Right lobe of liver (tissue), 6 donors: ENCODE data around the gene COL18A1. TPM values are rescaled to one million over a fixed set of nuclear protein-coding genes. Genes with fewer than 3 reads are reported as not detected.
A peak's percentile ranks its signal among the peaks of the same experiment; 100 is the strongest.

Experiments used
- ATAC-seq, 4 donors: fragments of 200-7000 bp; cut with Tn5 transposase; one replicate each; pipeline ENCODE4 v1.9.1; 2020; ENCODE audit warnings: mild to moderate bottlenecking in 4 of 4, moderate library complexity in 4 of 4
- DNase-seq, 3 donors: peaks; one replicate each; pipeline ENCODE4 v3.0.0-alpha.2; 2020
- H3K27ac ChIP-seq, 3 donors: fragments of 200-600 bp; one replicate each; pipeline ENCODE4 v1.8.0; 2022
- H3K27me3 ChIP-seq, 2 donors: fragments of 200-600 bp; one replicate each; pipeline ENCODE4 v1.8.0; 2022
- H3K36me3 ChIP-seq, 4 donors: fragments of 200-600 bp; sonication (generic) in 1 of 4; one replicate each; pipeline versions ENCODE4 v1.5.1 to v1.8.0; 2017 to 2022; ENCODE audit warnings: control low read depth in 1 of 4
- H3K4me1 ChIP-seq, 4 donors: fragments of 200-600 bp; sonication (generic) in 1 of 4; one replicate each; pipeline versions ENCODE4 v1.5.1 to v1.8.0; 2017 to 2022; ENCODE audit warnings: control low read depth in 1 of 4
- H3K4me3 ChIP-seq, 3 donors: fragments of 200-600 bp; one replicate each; pipeline ENCODE4 v1.8.0; 2022
- H3K9me3 ChIP-seq, 4 donors: fragments of 200-600 bp; sonication (generic) in 1 of 4; one replicate each; pipeline versions ENCODE4 v1.5.1 to v1.8.0; 2017 to 2022; ENCODE audit warnings: control low read depth in 1 of 4
- POLR2A ChIP-seq: fragments of 450-650 bp; IDR thresholded peaks from one replicate; pipeline ENCODE4 v1.6.1; 2017; ENCODE audit warnings: antibody characterized with exemption, mild to moderate bottlenecking
- WGBS: methylation state at CpG from one replicate; pipeline ENCODE4 v1.1.6; 2018; ENCODE audit warnings: low coverage, low lambda C conversion rate; ENCODE audit not compliant: insufficient coverage; ENCODE audit errors: missing lambda C conversion rate; 5-methylcytosine and 5-hydroxymethylcytosine counted together
- intact Hi-C, 2 donors: fragments of 100-400 bp; cut with DNase I; formaldehyde crosslinking; loops; one replicate each; pipeline versions ENCODE4 v1.11.2 to v1.14.1; 2022
- total RNA-seq, 6 experiments: library from RNA; depleted of rRNA in 2 of 6; stranded (reverse); fragments of >200 nt in 2 of 6; fragmentation: NEBNext Ultra II Directional in 3 of 6; extraction: Animal tissue kit (Norgen Biotek cat#: 25700) in 3 of 6; gene quantifications; one replicate each; pipeline versions ENCODE4 v1.1.0 to v1.2.4, GENCODE V29; 2016 to 2023
- TF ChIP-seq, protein P1 (sequence below), 4 donors: fragments of 200-600 bp in 3 of 4; fragments of 450-650 bp in 1 of 4; IDR thresholded peaks; one replicate each; pipeline versions ENCODE4 v1.5.1 to v1.8.0; 2016 to 2022; ENCODE audit warnings: antibody characterized with exemption in 4 of 4, mild to moderate bottlenecking in 2 of 4
- donor health status: DM: no; HTN: yes; CAD: no.
- donor health status: DM: no; HTN: no; CAD: no.
- donor health status: DM: no; HTN: no; CAD: no.
- donor health status: DM: no; HTN: yes; CAD: no.
- donor health status: DM: no; HTN: yes; CAD: no.

The COL18A1 gene
- total RNA-seq, 6 experiments from 2014 or later = 261 to 487 (median 297) TPM

GRCh38 chr21:45547545-45547900, 142.6 kb downstream of the COL18A1 start:
- Histone ChIP-seq H3K27ac (no peak overlapping the region), H3K9me3 (no peaks in the 10 kb centered on the region), H3K27me3 (no peaks in the 10 kb centered on the region), H3K4me3 (no peak overlapping the region), H3K4me1 (no peaks in the 10 kb centered on the region), H3K36me3 (no peaks in the 10 kb centered on the region)
- 86% methylated on average over 3 of the region's 3 CpGs for WGBS
- peak in 1 of 3 donors; percentile 11 for DNase-seq
- intact Hi-C loops = no loop called here
- TF ChIP-seq, protein P1, sequence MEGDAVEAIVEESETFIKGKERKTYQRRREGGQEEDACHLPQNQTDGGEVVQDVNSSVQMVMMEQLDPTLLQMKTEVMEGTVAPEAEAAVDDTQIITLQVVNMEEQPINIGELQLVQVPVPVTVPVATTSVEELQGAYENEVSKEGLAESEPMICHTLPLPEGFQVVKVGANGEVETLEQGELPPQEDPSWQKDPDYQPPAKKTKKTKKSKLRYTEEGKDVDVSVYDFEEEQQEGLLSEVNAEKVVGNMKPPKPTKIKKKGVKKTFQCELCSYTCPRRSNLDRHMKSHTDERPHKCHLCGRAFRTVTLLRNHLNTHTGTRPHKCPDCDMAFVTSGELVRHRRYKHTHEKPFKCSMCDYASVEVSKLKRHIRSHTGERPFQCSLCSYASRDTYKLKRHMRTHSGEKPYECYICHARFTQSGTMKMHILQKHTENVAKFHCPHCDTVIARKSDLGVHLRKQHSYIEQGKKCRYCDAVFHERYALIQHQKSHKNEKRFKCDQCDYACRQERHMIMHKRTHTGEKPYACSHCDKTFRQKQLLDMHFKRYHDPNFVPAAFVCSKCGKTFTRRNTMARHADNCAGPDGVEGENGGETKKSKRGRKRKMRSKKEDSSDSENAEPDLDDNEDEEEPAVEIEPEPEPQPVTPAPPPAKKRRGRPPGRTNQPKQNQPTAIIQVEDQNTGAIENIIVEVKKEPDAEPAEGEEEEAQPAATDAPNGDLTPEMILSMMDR (IDR thresholded peaks at IDR 0.05) = no peak
- no peak for TF ChIP-seq POLR2A
- ATAC-seq = no peak

DNA sequence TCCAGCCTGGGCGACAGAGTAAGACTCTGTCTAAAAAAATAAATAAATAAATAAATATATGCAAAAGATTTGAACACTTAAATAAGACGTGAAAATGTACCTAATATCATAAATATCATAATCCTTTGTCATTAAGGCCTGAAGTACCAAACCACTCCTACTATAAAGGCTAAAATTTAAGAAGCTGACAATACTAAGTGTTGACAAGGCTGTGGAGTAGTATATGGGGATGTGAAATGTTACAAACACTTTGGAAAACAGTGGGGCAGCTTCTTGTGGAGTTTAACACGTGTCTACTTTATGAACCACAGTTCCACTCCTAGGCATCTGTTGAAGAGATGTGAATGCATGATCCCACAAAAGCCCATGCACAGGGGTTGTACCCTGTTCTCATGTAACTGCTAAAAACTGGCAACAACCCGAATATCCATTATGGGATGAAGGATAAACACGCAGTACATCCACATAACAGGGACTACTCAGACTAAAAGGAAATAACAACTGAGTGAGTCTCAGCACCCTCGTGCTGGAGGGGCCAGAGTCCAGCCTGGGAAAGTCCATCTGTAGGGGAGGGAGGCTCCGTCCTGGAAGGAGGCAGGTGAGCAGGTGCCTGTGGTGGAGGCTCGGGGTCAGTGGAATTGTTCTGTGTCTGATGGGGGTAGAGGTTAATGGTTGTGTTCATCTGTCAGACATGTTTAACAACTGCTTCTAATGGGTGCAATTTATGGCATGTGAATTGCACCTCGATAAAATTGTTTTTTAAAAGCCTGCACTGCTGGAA, 143.9 kb downstream of the COL18A1 start:
- intact Hi-C loops = no loop called here
- ATAC-seq = peak in 1 of 4 donors; percentile 9

DNA sequence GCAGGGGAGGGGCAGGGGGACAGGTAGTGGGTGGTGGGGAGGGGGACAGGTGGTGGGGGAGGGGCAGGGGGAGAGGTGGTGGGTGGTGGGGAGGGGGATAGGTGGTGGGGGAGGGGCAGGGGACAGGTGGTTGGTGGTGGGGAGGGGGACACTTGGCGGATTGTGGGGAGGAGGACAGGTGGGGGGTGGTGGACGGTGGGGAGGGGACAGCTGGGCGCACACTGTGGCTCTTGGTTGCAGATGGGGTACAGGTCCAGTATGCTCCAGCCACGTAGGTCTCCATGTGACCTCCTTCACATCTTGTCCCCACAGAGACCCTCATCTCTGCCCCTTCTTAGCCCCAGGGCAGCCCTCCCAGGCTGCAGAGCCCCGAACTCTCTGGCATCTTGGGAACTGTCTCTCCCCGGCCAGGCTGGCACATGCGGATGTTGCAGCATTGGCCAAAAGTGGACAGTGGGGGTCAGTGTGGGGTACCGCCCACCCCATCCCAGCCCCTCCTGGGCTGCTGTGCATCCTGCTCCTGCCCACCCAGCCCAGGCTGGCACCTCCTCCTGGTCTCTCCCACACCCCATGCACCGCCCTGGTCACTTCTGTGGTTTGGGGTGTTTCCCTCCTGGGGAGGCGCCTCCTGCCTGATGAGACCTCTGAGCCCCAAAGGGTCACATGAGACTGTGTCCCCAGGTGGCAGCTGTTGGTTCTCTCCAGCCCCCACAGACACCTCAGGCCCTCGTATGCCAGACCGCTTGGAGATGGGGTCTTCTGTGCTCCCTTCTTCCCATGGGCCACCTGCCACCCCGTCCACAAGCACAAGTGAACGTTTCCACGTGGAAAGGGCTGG, 144.9 kb downstream of the COL18A1 start:
- Histone ChIP-seq H3K27me3 (no peaks in the 10 kb centered on the region), H3K36me3 (no peaks in the 10 kb centered on the region), H3K4me3 (no peak overlapping the region), H3K9me3 (no peaks in the 10 kb centered on the region), H3K4me1 (no peaks in the 10 kb centered on the region), H3K27ac (peak overlapping the region in 1 of 3 donors; percentile 13)
- intact Hi-C loops = no loop called here
- DNase-seq (peak in 2 of 3 donors; percentile 49 to 67), ATAC-seq (no peak)
- TF ChIP-seq, protein P1 (IDR thresholded peaks at IDR 0.05) = no peak
- TF ChIP-seq POLR2A = no peak
- 80% methylated on average over 2 of the region's 15 CpGs for WGBS

More for the DNA sequence above, 143.9 kb downstream of the COL18A1 start:
- no peaks in the 10 kb centered on the region for H3K36me3 ChIP-seq
- TF ChIP-seq, protein P1 (IDR thresholded peaks at IDR 0.05) = no peak
- no peak for TF ChIP-seq POLR2A
- H3K27me3 ChIP-seq = no peaks in the 10 kb centered on the region
- no peaks in the 10 kb centered on the region for H3K9me3 ChIP-seq
- no peaks in the 10 kb centered on the region for H3K4me1 ChIP-seq
- H3K27ac ChIP-seq = no peak overlapping the region
- no peak overlapping the region for H3K4me3 ChIP-seq
- WGBS = 67% methylated on average over 9 of the region's 9 CpGs
- peak in 1 of 3 donors; percentile 36 for DNase-seq

- H3K9me3 ChIP-seq = no peaks in the 10 kb centered on the region
- TF ChIP-seq, protein P1 (IDR thresholded peaks at IDR 0.05) = no peak
- no peak for TF ChIP-seq POLR2A
- H3K27me3 ChIP-seq = no peaks in the 10 kb centered on the region
- intact Hi-C loops = no loop called here
- H3K27ac ChIP-seq = peak overlapping the region in 2 of 3 donors; percentile 47 to 65
- DNase-seq = peak in 2 of 3 donors; percentile 52 to 57
- H3K36me3 ChIP-seq = no peaks in the 10 kb centered on the region
- WGBS = 50% methylated on average over 9 of the region's 17 CpGs
- no peaks in the 10 kb centered on the region for H3K4me1 ChIP-seq
- peak in 1 of 4 donors; percentile 13 for ATAC-seq
- H3K4me3 ChIP-seq = no peak overlapping the region
Observed at GRCh38 chr21:45550522-45551210, 145.7 kb downstream of the COL18A1 start.
